ENCODE results near the gene RPS21.
"Not testable (repeated sequence)": the region's sequence is repeated elsewhere in the genome, so short reads cannot be mapped to it uniquely, and the experiment has no call there.

RPS21 gene

GRCh38 chr20:62418709-62419487, 32.0 kb downstream of the RPS21 start:
- no peak for DNase-seq
- intact Hi-C loops (cut with DNase I) = no loop called here

- intact Hi-C loops (cut with DNase I) = no loop called here
- no peak for DNase-seq
Measured at GRCh38 chr20:62419759-62420158, 32.9 kb downstream of the RPS21 start.

GRCh38 chr20:62420846-62421715, 34.2 kb downstream of the RPS21 start:
- intact Hi-C loops (cut with DNase I) = no loop called here
- no peak for DNase-seq

DNA sequence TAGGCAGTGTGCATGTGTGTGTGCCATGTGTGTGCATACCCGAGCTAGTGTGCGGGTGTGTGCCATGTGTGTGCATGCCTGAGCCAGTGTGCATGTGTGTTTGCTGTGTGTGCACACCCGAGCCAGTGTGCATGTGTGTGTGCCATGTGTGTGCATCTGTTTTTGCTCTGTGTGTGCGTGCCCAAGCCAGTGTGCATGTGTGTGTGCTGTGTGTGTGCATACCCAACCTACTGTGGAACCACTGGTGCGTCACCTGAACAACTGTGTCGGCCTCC, 34.8 kb downstream of the RPS21 start:
- intact Hi-C loops (cut with DNase I) = no loop called here
- no peak for DNase-seq

DNA sequence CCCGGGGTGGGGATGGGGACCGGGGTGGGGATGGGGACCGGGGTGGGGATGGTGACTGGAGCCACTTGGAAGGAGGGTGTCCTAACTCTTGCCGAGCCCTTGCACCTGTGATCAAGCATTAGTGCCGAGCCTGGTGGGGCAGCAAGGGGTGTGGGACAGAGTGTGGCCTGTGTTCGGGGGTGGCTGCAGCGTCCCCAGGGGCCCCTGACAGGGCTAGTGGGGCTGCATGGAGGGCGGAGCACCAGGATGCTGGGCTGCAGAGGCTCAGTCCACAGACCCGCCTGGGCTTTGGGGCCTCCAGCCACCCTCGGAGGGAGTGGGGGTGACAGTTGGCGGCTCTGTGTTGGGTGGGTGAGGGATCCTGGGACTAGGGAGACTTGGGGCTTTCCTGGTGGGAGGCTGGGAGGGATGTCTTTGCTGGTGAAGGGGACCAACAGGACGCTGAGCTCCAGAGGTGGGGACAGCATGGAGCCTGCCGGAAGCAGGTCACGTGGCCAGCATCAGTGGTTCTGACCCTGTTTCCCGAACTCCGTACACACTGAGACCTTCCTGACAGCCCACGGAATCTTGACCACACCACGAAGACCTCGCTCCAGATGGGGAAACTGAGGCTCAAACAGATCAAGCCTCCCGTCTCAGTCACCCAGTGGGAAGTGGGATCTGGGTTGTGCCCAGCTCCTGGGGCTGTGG, 35.9 kb downstream of the RPS21 start:
- DNase-seq = no peak
- intact Hi-C loops (cut with DNase I) = no loop called here

DNA sequence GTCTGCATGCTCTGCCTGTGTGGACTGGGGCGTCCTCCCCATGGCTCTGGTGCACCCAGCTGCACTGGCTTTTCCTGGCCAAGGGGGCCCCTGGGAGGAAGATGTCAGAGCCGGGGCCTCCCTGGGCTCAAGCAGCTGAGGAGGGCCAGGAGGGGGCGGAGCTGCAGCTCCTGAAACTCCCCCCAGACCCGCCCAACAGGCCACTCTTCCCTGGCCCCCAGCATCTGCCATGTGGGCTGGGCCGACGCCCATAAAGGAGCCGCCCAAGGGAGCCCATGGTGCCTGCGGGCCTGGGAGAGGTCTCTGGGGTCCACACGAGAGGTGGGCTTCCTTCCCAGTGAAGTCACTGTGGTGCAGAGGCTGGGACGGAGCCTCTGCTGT, 36.4 kb downstream of the RPS21 start:
- no peak for DNase-seq
- intact Hi-C loops (cut with DNase I) = no loop called here

DNA sequence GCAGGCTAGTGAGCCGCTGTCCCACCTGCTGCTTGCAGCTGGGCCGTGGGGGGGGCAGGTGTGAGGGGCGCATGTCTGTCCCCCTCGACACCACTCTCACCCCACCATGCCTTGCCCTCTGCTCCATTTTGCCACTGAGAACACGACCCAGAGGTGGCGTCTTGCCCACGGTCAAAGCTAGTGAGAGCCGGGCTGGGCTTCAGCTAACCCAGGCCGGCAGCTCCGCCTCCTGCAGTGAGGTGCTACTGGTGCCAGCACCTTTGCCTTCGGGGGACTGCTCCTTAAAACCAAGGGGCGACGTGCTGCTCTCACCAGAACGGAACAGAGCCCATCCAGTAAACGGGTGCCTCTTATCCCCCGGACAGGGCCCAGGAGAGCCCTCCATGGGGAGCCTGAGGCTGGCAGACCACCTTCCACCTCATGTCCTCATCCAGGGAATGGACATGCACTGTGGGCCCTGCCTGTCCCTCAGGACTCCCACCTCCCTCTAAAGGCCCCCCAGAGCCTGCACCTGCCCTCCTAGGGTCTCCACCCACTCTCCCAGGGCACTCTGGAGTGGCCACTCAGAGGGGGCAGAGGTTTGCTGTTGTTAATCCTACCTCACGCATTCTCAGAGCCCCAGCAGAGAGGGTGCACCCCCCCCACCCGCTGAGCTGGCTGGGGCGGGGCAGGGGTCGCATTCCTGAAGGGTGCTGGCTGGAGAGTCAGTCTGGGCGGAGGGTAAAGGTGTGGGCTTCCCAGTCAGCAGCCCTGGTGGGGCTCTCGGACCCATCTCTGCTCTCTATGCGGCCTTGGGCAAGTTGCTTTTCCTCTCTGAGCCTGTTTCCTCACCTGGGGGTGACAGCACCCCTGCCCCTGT, 37.6 kb downstream of the RPS21 start:
- DNase-seq = no peak
- intact Hi-C loops (cut with DNase I) = no loop called here

- intact Hi-C loops (cut with DNase I) = no loop called here
- no peak for DNase-seq
Measured at GRCh38 chr20:62425281-62426058, 38.6 kb downstream of the RPS21 start.

GRCh38 chr20:62426059-62426348, 39.1 kb downstream of the RPS21 start:
- DNase-seq; intact Hi-C loops (cut with DNase I): not testable (repeated sequence)

GRCh38 chr20:62426699-62427131, 39.8 kb downstream of the RPS21 start:
- intact Hi-C loops (cut with DNase I) = no loop called here
- no peak for DNase-seq

DNA sequence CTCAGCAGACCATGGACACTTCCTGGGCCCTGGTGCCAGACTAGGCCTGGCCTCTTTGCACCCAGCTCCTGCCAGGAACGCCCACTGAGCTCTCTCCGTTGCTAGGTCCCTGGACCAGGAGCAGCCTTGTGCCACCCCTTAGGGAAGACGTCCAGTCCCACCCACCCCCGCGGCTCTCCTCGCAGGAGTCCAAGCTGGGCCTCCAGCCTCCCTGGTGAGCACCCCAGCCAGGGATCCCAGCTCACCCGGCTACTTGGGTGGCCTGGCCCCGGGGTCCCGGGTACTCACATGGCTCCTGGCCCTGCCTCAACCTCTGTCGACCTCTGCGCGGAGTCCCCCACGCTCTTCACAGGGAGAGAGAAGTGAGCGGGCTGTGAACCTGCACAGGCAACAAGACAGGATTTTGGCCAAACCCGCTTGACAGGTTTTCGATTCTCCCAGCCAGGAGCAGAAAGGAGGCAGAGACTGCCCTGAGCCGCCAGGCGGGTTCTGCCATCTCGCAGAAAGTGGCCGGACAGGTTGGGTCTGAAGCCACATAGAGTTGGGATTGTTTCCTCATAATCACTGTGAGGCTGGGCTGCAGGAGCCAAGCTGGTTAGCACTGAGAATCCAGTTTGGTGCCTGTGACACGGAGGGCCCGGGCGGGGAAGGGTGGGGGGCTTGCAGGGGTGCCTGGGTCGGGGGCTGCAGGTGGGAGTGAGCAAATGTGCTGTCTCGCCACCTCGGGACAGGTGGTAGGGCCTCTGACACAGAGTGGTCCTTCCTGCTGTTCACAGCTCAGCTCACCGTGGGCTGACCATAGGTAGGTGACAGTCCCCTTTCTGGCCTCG, 40.5 kb downstream of the RPS21 start, which contains the start of gene RBBP8NL:
TSS of gene RBBP8NL (minus strand) at position 368 of the 830 bp plus-strand sequence. CDS start 7,892 bp downstream, outside the sequence.
- intact Hi-C loops (cut with DNase I) = no loop called here
- DNase-seq = no peak

DNA sequence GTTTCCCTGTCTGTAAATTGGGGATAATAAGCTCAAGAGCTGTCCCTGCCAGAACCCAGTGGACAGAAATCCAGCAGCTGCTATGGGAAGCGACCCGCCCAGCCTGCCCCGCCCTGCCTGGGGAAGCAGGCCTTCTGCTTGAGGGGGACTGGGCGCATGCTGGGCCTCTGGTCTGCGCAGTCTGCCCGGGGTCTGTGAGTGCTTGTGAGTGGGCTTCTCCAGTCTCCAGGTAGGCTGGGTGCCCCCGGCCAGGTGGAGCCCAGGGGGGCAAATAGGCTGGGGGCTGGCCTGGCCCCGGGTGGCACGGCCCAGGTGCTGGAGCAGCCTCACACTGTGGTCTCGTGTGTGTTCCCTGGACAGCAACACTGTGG, 41.1 kb downstream of the RPS21 start:
- intact Hi-C loops (cut with DNase I) = no loop called here
- no peak for DNase-seq

- intact Hi-C loops (cut with DNase I) = no loop called here
Measured at GRCh38 chr20:62428396-62429295, 41.7 kb downstream of the RPS21 start.

GRCh38 chr20:62429455-62430310, 42.8 kb downstream of the RPS21 start:
- no peak for DNase-seq
- intact Hi-C loops (cut with DNase I) = no loop called here

More at GRCh38 chr20:62428396-62429295, 41.7 kb downstream of the RPS21 start:
- no peak for DNase-seq

DNA sequence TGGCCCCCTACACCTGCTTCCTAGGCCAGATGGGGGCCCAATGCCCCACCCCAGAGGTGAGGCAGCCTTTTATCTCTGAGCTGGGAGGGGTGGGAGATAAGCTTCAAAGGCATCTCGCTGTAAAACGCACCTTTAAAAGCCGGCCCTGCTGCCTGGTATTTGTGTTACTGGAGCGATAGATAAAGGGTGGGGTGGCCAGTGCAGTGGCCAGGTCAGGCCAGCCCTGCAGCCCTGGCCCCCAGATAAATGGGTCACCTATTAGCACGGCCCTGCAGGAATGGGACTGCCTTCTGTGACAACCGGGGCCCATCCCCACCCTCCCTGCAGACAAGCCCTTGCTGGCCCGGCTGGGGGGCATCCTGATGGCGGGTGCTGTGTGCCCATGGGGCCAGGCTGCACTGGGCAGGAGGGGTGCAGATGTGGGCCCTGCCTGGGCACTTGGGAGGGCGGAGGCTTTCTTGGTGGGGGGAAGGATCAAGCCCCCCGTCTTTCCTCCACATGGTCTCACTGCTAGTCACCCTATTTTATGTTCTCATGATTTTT, 43.5 kb downstream of the RPS21 start:
- intact Hi-C loops (cut with DNase I) = no loop called here
- no peak for DNase-seq

- no peak for DNase-seq
- intact Hi-C loops (cut with DNase I) = no loop called here
Measured at GRCh38 chr20:62430866-62431447, 44.1 kb downstream of the RPS21 start.

Data from posterior cingulate gyrus (tissue), 11 donors.